Adrenal gland (tissue), 12 donors: ENCODE measurements around the gene AGO3. TPM values are rescaled to one million over a fixed set of nuclear protein-coding genes. Genes with fewer than 3 reads are reported as not detected.

Source experiments
- DNase-seq, 7 donors: peaks; one replicate each; pipeline ENCODE4 v3.0.0-alpha.2; 2019 to 2020
- H3K27ac ChIP-seq, 5 donors: fragments of 200-600 bp; sonication (generic) in 4 of 5; 1 replicate in 3 of 5; 2 replicates in 2 of 5; pipeline versions ENCODE4 v1.5.1 to v1.8.0; 2016 to 2020; ENCODE audit warnings: mild to moderate bottlenecking in 1 of 5
- H3K27me3 ChIP-seq: fragments of 200-600 bp; 2 replicates; pipeline ENCODE4 v1.8.0; 2021
- H3K36me3 ChIP-seq, 2 donors: fragments of 200-600 bp; replicated peaks in 1 of 2; 1 replicate in 1 of 2; 2 replicates in 1 of 2; pipeline versions ENCODE4 v1.5.1 to v1.8.0; 2018 to 2022
- H3K4me1 ChIP-seq, 2 donors: fragments of 200-600 bp; replicated peaks in 1 of 2; 1 replicate in 1 of 2; 2 replicates in 1 of 2; pipeline versions ENCODE4 v1.5.1 to v1.8.0; 2018 to 2021
- H3K4me3 ChIP-seq, 4 donors: fragments of 200-600 bp; sonication (generic) in 3 of 4; one replicate each; pipeline ENCODE4 v1.5.1; 2016 to 2018
- H3K9me3 ChIP-seq, 3 donors: fragments of 200-600 bp; sonication (generic) in 1 of 3; replicated peaks in 1 of 3; 1 replicate in 2 of 3; 2 replicates in 1 of 3; pipeline versions ENCODE4 v1.5.1 to v1.8.0; 2016 to 2021
- POLR2A ChIP-seq, 2 donors: fragments of 450-650 bp; IDR thresholded peaks; one replicate each; pipeline ENCODE4 v1.6.1; 2017; ENCODE audit warnings: antibody characterized with exemption in 2 of 2, mild to moderate bottlenecking in 2 of 2, moderate library complexity in 1 of 2
- WGBS, 4 donors: extraction: QIAGEN DNeasy Blood & Tissue Kit in 2 of 4; methylation state at CpG; one replicate each; pipeline versions ENCODE4 v1.1.5 to v1.1.7; 2013 to 2017; 5-methylcytosine and 5-hydroxymethylcytosine counted together
- intact Hi-C, 2 donors: fragments of 100-400 bp; cut with DNase I; formaldehyde crosslinking; loops; one replicate each; pipeline versions ENCODE4 v1.14.1 to v1.15.0; 2022 to 2023
- polyA plus RNA-seq, 3 donors: library from polyadenylated mRNA; stranded (reverse); fragments of 200-250 nt in 2 of 3; fragments of 350-450 nt in 1 of 3; fragmentation: Illumina TruSeq in 1 of 3; extraction: RNeasy Lipid Tissue Mini Kit (QIAGEN cat#74804) in 1 of 3; gene quantifications; one replicate each; pipeline ENCODE4 v1.2.3, GENCODE V29; 2013 to 2014
- total RNA-seq, 9 donors: library from RNA; depleted of rRNA in 4 of 9; stranded (reverse); fragments of >200 nt in 4 of 9; fragments of 120-200 nt in 1 of 9; fragmentation: NEBNext Ultra II Directional in 1 of 9; extraction: Animal tissue kit (Norgen Biotek cat#: 25700) in 1 of 9; gene quantifications; one replicate each; pipeline versions ENCODE4 v1.1.0 to v1.2.4, GENCODE V29; 2013 to 2023
- TF ChIP-seq, protein P1 (sequence below), 6 experiments: fragments of 450-650 bp in 4 of 6; fragments of 200-600 bp in 2 of 6; sonication (generic) in 1 of 6; IDR thresholded peaks; 1 replicate in 5 of 6; 2 replicates in 1 of 6; pipeline versions ENCODE4 v1.5.1 to v1.8.0; 2016 to 2021; ENCODE audit warnings: antibody characterized with exemption in 6 of 6, mild to moderate bottlenecking in 2 of 6, moderate library complexity in 1 of 6
- donor health status: healthy with polysubstance abuse.
- donor health status: Bipolar disorder and iron deficiency.
- donor health status: DM: yes; HTN: yes; CAD: no.
- donor health status: DM: no; HTN: no; CAD: no.
- donor health status: DM: no; HTN: no; CAD: no.
- donor health status: DM: yes; HTN: yes; CAD: no.

AGO3 gene
- total and polyA plus RNA-seq, 12 donors = 3.7 to 32.2 (median 20.8) TPM

DNA sequence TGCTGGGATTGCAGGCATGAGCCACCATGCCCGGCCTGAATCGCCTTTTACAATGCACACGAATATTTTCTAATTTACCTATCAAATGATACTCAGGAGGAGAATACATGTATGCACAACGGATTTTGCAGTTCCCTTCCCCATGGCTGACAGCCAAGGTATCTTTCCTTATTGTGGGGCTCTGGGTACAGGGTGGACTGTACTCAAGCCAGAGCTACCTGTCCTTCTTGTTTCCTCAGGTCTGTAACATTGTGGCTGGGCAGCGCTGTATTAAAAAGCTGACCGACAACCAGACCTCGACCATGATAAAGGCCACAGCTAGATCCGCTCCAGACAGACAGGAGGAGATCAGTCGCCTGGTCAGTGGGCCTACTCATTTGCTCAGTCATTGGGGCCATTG lies 29.7 kb upstream of the AGO3 start:
- H3K36me3 ChIP-seq = peaks cover 0 to 71% of the 10 kb centered on the region in 2 donors
- no peak overlapping the region for H3K27ac ChIP-seq
- H3K4me1 ChIP-seq = no peaks in the 10 kb centered on the region
- DNase-seq = no peak
- no peak overlapping the region for H3K4me3 ChIP-seq
- H3K27me3 ChIP-seq = no peaks in the 10 kb centered on the region
- intact Hi-C loops = no loop called here
- TF ChIP-seq, protein P1, sequence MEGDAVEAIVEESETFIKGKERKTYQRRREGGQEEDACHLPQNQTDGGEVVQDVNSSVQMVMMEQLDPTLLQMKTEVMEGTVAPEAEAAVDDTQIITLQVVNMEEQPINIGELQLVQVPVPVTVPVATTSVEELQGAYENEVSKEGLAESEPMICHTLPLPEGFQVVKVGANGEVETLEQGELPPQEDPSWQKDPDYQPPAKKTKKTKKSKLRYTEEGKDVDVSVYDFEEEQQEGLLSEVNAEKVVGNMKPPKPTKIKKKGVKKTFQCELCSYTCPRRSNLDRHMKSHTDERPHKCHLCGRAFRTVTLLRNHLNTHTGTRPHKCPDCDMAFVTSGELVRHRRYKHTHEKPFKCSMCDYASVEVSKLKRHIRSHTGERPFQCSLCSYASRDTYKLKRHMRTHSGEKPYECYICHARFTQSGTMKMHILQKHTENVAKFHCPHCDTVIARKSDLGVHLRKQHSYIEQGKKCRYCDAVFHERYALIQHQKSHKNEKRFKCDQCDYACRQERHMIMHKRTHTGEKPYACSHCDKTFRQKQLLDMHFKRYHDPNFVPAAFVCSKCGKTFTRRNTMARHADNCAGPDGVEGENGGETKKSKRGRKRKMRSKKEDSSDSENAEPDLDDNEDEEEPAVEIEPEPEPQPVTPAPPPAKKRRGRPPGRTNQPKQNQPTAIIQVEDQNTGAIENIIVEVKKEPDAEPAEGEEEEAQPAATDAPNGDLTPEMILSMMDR (IDR thresholded peaks at IDR 0.05) = no peak
- TF ChIP-seq POLR2A (IDR thresholded peaks at IDR 0.05) = no peak
- WGBS, 4 donors = 92 to 96% (median 95%) methylated on average over 9 of the region's 9 CpGs
- H3K9me3 ChIP-seq = no peaks in the 10 kb centered on the region

DNA sequence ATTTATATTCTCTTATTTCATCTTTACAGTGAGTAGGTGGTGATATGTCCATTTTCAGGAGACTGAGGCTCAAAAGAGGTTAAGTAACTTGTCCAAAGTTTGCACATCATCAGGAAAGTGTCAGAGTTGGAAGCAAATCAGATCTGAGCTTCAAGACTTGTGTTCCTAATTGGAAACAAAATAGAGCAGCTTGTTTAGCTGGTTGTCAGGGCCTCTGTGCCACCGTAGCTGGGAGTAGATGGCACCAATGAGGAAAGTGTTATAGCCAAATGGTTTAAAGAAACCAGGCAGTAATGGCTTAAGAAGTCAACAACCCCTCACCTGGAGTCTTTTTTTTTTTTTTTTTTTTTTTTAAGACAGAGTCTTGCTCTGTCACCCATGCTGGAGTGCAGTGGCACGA lies 28.2 kb upstream of the AGO3 start:
- Histone ChIP-seq H3K4me3 (no peak overlapping the region), H3K9me3 (no peaks in the 10 kb centered on the region), H3K27me3 (no peaks in the 10 kb centered on the region), H3K36me3 (peaks cover 0 to 72% of the 10 kb centered on the region in 2 donors), H3K27ac (no peak overlapping the region), H3K4me1 (no peaks in the 10 kb centered on the region)
- no peak for TF ChIP-seq POLR2A (IDR thresholded peaks at IDR 0.05)
- TF ChIP-seq, protein P1 (IDR thresholded peaks at IDR 0.05) = no peak
- 86 to 100% (median 97%) methylated on average over 2 of the region's 2 CpGs for WGBS, 4 donors
- no peak for DNase-seq
- intact Hi-C loops = no loop called here

DNA sequence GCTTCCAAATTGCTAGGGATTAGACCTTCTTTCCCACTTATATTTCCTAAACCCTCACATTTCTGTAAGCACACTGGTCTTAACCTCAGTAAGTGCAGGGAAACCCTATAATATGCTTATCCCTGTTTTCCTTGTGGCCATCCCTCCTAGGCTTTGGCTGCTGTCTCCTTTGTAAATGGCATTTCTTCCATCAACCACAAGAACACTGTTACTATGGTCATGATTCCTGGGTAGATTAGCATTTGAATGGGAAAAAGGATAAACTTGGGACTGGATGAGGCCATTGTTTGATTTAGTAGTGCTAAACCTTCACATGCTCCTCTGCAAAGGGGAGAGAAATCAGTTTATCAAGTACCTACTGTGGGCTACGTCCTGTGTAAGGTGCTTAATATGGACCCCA lies 16.2 kb upstream of the AGO3 start:
- TF ChIP-seq POLR2A (IDR thresholded peaks at IDR 0.05) = no peak
- TF ChIP-seq, protein P1 (IDR thresholded peaks at IDR 0.05) = no peak
- 82 to 93% (median 93%) methylated on average over 1 of the region's 1 CpG for WGBS, 4 donors
- H3K36me3 ChIP-seq = peaks cover 0 to 79% of the 10 kb centered on the region in 2 donors

DNA sequence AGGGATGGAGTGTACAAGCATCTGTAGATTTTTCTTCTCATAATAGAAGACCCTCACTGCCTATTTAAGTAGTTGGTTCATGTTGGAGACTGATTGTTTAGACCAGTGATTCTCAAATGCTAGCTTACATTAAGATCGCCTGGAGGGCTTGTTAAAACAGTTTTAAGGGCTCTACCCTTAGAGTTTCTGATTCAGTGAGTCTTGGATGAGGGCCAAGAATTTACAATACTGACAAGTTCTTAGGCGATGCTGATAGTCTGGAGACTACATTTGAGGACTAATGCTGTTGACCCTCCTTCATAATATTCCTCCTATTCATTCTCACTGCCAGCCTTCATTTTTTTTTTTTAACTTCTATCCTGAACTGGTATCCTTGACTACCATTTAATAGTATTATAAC lies 15.2 kb upstream of the AGO3 start:
- DNase-seq = no peak
- 43 to 81% (median 75%) methylated on average over 2 of the region's 2 CpGs for WGBS, 4 donors
- no peaks in the 10 kb centered on the region for H3K9me3 ChIP-seq
- TF ChIP-seq POLR2A (IDR thresholded peaks at IDR 0.05) = no peak
- TF ChIP-seq, protein P1 (IDR thresholded peaks at IDR 0.05) = no peak
- no peaks in the 10 kb centered on the region for H3K27me3 ChIP-seq
- H3K4me3 ChIP-seq = no peak overlapping the region
- intact Hi-C loops = no loop called here
- no peak overlapping the region for H3K27ac ChIP-seq
- no peaks in the 10 kb centered on the region for H3K4me1 ChIP-seq
- peaks cover 0 to 80% of the 10 kb centered on the region in 2 donors for H3K36me3 ChIP-seq

More for the DNA sequence above, 16.2 kb upstream of the AGO3 start:
- no peaks in the 10 kb centered on the region for H3K27me3 ChIP-seq
- H3K27ac ChIP-seq = no peak overlapping the region
- no peak for DNase-seq
- intact Hi-C loops = no loop called here
- no peak overlapping the region for H3K4me3 ChIP-seq
- no peaks in the 10 kb centered on the region for H3K9me3 ChIP-seq
- no peaks in the 10 kb centered on the region for H3K4me1 ChIP-seq
